Lung microvascular endothelial cell (primary cell): ENCODE results near the gene GABRB1. TPM values are rescaled to one million over a fixed set of nuclear protein-coding genes. Genes with fewer than 3 reads are reported as not detected.

Experiments used
- DNase-seq, 2 donors: peaks; one replicate each; pipeline versions ENCODE4 v3.0.0 to v3.0.0-alpha.2; 2010; ENCODE audit warnings: low read depth in 2 of 2
- total RNA-seq: library from RNA; depleted of rRNA; stranded (reverse); fragments of >200 nt; gene quantifications from 2 replicates; pipeline ENCODE4 v1.2.1, GENCODE V29; 2014

Gene GABRB1
- total RNA-seq, 1 donor from 2014 or later = not detected

GRCh38 chr4:47045261-47045660 lies 13.9 kb downstream of the GABRB1 start:
- no peak for DNase-seq

- DNase-seq = no peak
Observed at GRCh38 chr4:47049347-47049746, 18.0 kb downstream of the GABRB1 start.

- DNase-seq = no peak
Observed at GRCh38 chr4:47050761-47051725, 19.7 kb downstream of the GABRB1 start.

GRCh38 chr4:47053485-47053884 lies 22.1 kb downstream of the GABRB1 start:
- DNase-seq = no peak

GRCh38 chr4:47054130-47054529 lies 22.8 kb downstream of the GABRB1 start:
- DNase-seq = no peak

- DNase-seq = no peak
Observed at GRCh38 chr4:47057991-47058390, 26.6 kb downstream of the GABRB1 start.

GRCh38 chr4:47060561-47060960 lies 29.2 kb downstream of the GABRB1 start:
- no peak for DNase-seq

GRCh38 chr4:47061435-47061834 lies 30.1 kb downstream of the GABRB1 start:
- DNase-seq = no peak

GRCh38 chr4:47065051-47065481 lies 33.7 kb downstream of the GABRB1 start:
- DNase-seq = no peak

GRCh38 chr4:47068986-47069385 lies 37.6 kb downstream of the GABRB1 start:
- no peak for DNase-seq

GRCh38 chr4:47071901-47072341 lies 40.6 kb downstream of the GABRB1 start:
- peak; percentile 30 to 50 for DNase-seq

GRCh38 chr4:47073647-47074046 lies 42.3 kb downstream of the GABRB1 start:
- no peak for DNase-seq

- no peak for DNase-seq
Observed at GRCh38 chr4:47074816-47075215, 43.4 kb downstream of the GABRB1 start.

- peak; percentile 15 to 29 for DNase-seq
Observed at GRCh38 chr4:47075262-47075661, 43.9 kb downstream of the GABRB1 start.

- DNase-seq = no peak
Observed at GRCh38 chr4:47075919-47076318, 44.6 kb downstream of the GABRB1 start.

GRCh38 chr4:47084111-47084510 lies 52.7 kb downstream of the GABRB1 start:
- no peak for DNase-seq

GRCh38 chr4:47084795-47085194 lies 53.4 kb downstream of the GABRB1 start:
- DNase-seq = no peak

GRCh38 chr4:47088298-47088697 lies 56.9 kb downstream of the GABRB1 start:
- no peak for DNase-seq

GRCh38 chr4:47095884-47096283 lies 64.5 kb downstream of the GABRB1 start:
- no peak for DNase-seq

GRCh38 chr4:47101453-47101852 lies 70.1 kb downstream of the GABRB1 start:
- no peak for DNase-seq

- DNase-seq = no peak
Observed at GRCh38 chr4:47104986-47105385, 73.6 kb downstream of the GABRB1 start.

- DNase-seq = no peak
Observed at GRCh38 chr4:47106561-47106960, 75.2 kb downstream of the GABRB1 start.

GRCh38 chr4:47109379-47109778 lies 78.0 kb downstream of the GABRB1 start:
- no peak for DNase-seq
